IMR-90 (cell line): Measurements from ENCODE around the gene THNSL1. TPM values are rescaled to one million over a fixed set of nuclear protein-coding genes. Genes with fewer than 3 reads are reported as not detected.

Source experiments
- ATAC-seq: fragments of 200-7000 bp; cut with Tn5 transposase; 2 replicates; pipeline ENCODE4 v1.9.1; 2020; ENCODE audit warnings: low read depth, mild to moderate bottlenecking, moderate library complexity
- BruUV-seq: library from RNA; stranded (reverse); fragments of 400-500 nt; replicated peaks from 2 replicates; lab custom pipeline; 2021; lab: Mats Ljungman, UMichigan
- CTCF ChIA-PET: fragments of 300-600 bp; formaldehyde crosslinking; extraction: SDS; loops from one replicate; lab custom pipeline; 2021; ENCODE audit warnings: antibody characterized with exemption; lab: Yijun Ruan, JAX
- POLR2A ChIA-PET: fragments of 300-600 bp; sonication (Branson Sonifier 250); formaldehyde crosslinking; loops from one replicate; lab custom pipeline; 2022; ENCODE audit warnings: antibody characterized with exemption; ENCODE audit not compliant: unreplicated experiment; lab: Charles Lee
- DNase-seq: peaks from one replicate; pipeline ENCODE4 v3.0.0; 2013
- H2AFZ ChIP-seq: replicated peaks from 2 replicates; pipeline ENCODE3; 2013; ENCODE audit warnings: low read length, mild to moderate bottlenecking; ENCODE audit not compliant: poor library complexity
- H2AK5ac ChIP-seq: 2 replicates; pipeline ENCODE4 v1.6.1; 2013; ENCODE audit warnings: low read depth, low read length, inconsistent platforms
- H2AK9ac ChIP-seq: replicated peaks from 2 replicates; pipeline ENCODE3; 2013; ENCODE audit warnings: mild to moderate bottlenecking, low read depth, low read length, moderate library complexity; ENCODE audit not compliant: poor library complexity
- H2BK120ac ChIP-seq: 2 replicates; pipeline ENCODE4 v1.6.1; 2013; ENCODE audit warnings: low read depth, low read length, inconsistent platforms
- H2BK15ac ChIP-seq: 3 replicates; pipeline ENCODE4 v1.6.1; 2013; ENCODE audit warnings: low read depth, low read length, inconsistent platforms
- H2BK20ac ChIP-seq: 2 replicates; pipeline ENCODE4 v1.6.1; 2013; ENCODE audit warnings: low read depth, mild to moderate bottlenecking, inconsistent platforms, low read length, moderate library complexity
- H2BK5ac ChIP-seq: 2 replicates; pipeline ENCODE4 v1.6.1; 2013; ENCODE audit warnings: mild to moderate bottlenecking, low read depth, low read length, inconsistent platforms; ENCODE audit not compliant: poor library complexity, severe bottlenecking
- H3K14ac ChIP-seq: replicated peaks from 2 replicates; pipeline ENCODE4 v1.6.1; 2013; ENCODE audit warnings: low read depth, low read length, inconsistent platforms
- H3K18ac ChIP-seq: 2 replicates; pipeline ENCODE4 v1.6.1; 2013; ENCODE audit warnings: low read depth, low read length, control low read depth
- H3K23ac ChIP-seq: 2 replicates; pipeline ENCODE4 v1.6.1; 2013; ENCODE audit warnings: low read depth, low read length, inconsistent platforms
- H3K27ac ChIP-seq: 2 replicates; pipeline ENCODE4 v1.5.1; 2013; ENCODE audit warnings: mild to moderate bottlenecking, control low read depth, low read length; ENCODE audit not compliant: insufficient read depth
- H3K27me3 ChIP-seq: 2 replicates; pipeline ENCODE4 v1.6.1; 2013; ENCODE audit warnings: low read length; ENCODE audit not compliant: control insufficient read depth, insufficient read depth
- H3K36me3 ChIP-seq: 2 replicates; pipeline ENCODE4 v1.6.1; 2013; ENCODE audit warnings: low read length, mixed read lengths; ENCODE audit not compliant: control insufficient read depth, insufficient read depth
- H3K4ac ChIP-seq: 2 replicates; pipeline ENCODE4 v1.6.1; 2013; ENCODE audit warnings: low read depth, low read length, inconsistent platforms
- H3K4me1 ChIP-seq: 2 replicates; pipeline ENCODE4 v1.6.1; 2013; ENCODE audit warnings: low read length, mixed read lengths; ENCODE audit not compliant: control insufficient read depth, insufficient read depth
- H3K4me2 ChIP-seq: 2 replicates; pipeline ENCODE4 v1.6.1; 2013; ENCODE audit warnings: low read depth, mild to moderate bottlenecking, control low read depth, low read length, moderate library complexity
- H3K4me3 ChIP-seq: 2 replicates; pipeline ENCODE4 v1.5.1; 2013; ENCODE audit warnings: low read depth, mild to moderate bottlenecking, control low read depth, low read length, moderate library complexity; ENCODE audit not compliant: insufficient read depth
- H3K56ac ChIP-seq: 2 replicates; pipeline ENCODE4 v1.6.1; 2013; ENCODE audit warnings: low read length, inconsistent platforms; ENCODE audit not compliant: insufficient read depth; ENCODE audit errors: extremely low read depth
- H3K79me1 ChIP-seq, 2 experiments: 2 replicates each; pipeline ENCODE4 v1.6.1; 2013; ENCODE audit warnings: low read length in 2 of 2, inconsistent platforms in 1 of 2, low read depth in 1 of 2
- H3K9ac ChIP-seq: 2 replicates; pipeline ENCODE4 v1.6.1; 2013; ENCODE audit warnings: low read depth, low read length, control low read depth
- H3K9me1 ChIP-seq: 2 replicates; pipeline ENCODE4 v1.6.1; 2013; ENCODE audit warnings: low read length, inconsistent platforms; ENCODE audit not compliant: insufficient read depth
- H3K9me3 ChIP-seq: 2 replicates; pipeline ENCODE4 v1.6.1; 2013; ENCODE audit warnings: low read length; ENCODE audit not compliant: control insufficient read depth, insufficient read depth
- H4K20me1 ChIP-seq: 2 replicates; pipeline ENCODE4 v1.6.1; 2013; ENCODE audit warnings: low read length, inconsistent platforms; ENCODE audit not compliant: insufficient read depth
- H4K5ac ChIP-seq: 2 replicates; pipeline ENCODE4 v1.6.1; 2013; ENCODE audit warnings: mild to moderate bottlenecking, low read depth, low read length, control low read depth
- H4K8ac ChIP-seq, 2 experiments: 2 replicates each; pipeline ENCODE4 v1.6.1; 2013; ENCODE audit warnings: low read depth in 2 of 2, low read length in 2 of 2, control low read depth in 1 of 2, inconsistent platforms in 1 of 2
- H4K91ac ChIP-seq: 2 replicates; pipeline ENCODE4 v1.6.1; 2013; ENCODE audit warnings: low read depth, low read length, inconsistent platforms; ENCODE audit not compliant: insufficient read depth
- RFX5 ChIP-seq: IDR thresholded peaks from 2 replicates; pipeline ENCODE4 v1.8.0; 2012; ENCODE audit warnings: low read depth, mild to moderate bottlenecking, low read length, moderate library complexity
- WGBS, 2 experiments: methylation state at CpG; one replicate each; pipeline versions ENCODE4 v1.1.5 to v1.1.7; 2013; ENCODE audit warnings: missing lambda C conversion rate in 2 of 2; ENCODE audit not compliant: insufficient read length in 1 of 2; ENCODE audit errors: extremely low coverage in 2 of 2; 5-methylcytosine and 5-hydroxymethylcytosine counted together
- dilution Hi-C: fragments of 300-500 bp; cut with HindIII; formaldehyde crosslinking; loops from one replicate; pipeline ENCODE4 v1.14.3; 2018; ENCODE audit warnings: low sequenced_read_pairs; ENCODE audit not compliant: unreplicated experiment
- in situ Hi-C: fragments of 300-500 bp; cut with MboI; formaldehyde crosslinking; loops from 3 replicates; pipeline ENCODE4 v1.14.3; 2019; ENCODE audit warnings: low sequenced_read_pairs, inconsistent platforms, mixed read lengths
- intact Hi-C: fragments of 100-400 bp; cut with micrococcal nuclease; formaldehyde crosslinking; loops from 2 replicates; pipeline ENCODE4 v1.10.0; 2022
- polyA plus RNA-seq, 3 experiments: library from polyadenylated mRNA; depleted of rRNA; stranded (reverse); fragments of >200 nt; gene quantifications; 2 replicates each; pipeline ENCODE4 v1.2.3, GENCODE V29; 2012; ENCODE audit warnings: low replicate concordance in 1 of 3
- total RNA-seq: library from RNA; depleted of rRNA; stranded (reverse); fragments of >200 nt; gene quantifications from 2 replicates; pipeline ENCODE4 v1.2.3, GENCODE V29; 2012

The THNSL1 gene
- total and polyA plus RNA-seq, 2 of the 4 experiments (the other 2 are of a cell fraction): 1.3 to 2.0 TPM

GRCh38 chr10:25023278-25023677, 6.9 kb downstream of the THNSL1 start:
- in situ Hi-C loops: no loop called here

More at GRCh38 chr10:25023278-25023677, 6.9 kb downstream of the THNSL1 start:
- no peaks in the 10 kb centered on the region for H3K27me3 ChIP-seq
- no peaks in the 10 kb centered on the region for H3K9me1 ChIP-seq
- no peaks in the 10 kb centered on the region for H3K9me3 ChIP-seq
- no peak for ATAC-seq
- no peak overlapping the region for H3K18ac ChIP-seq
- no peak overlapping the region for H3K4me2 ChIP-seq
- H3K56ac ChIP-seq: no peak overlapping the region
- POLR2A ChIA-PET: no interaction called here
- H2BK20ac ChIP-seq: no peak overlapping the region
- H3K36me3 ChIP-seq: no peaks in the 10 kb centered on the region
- no peak overlapping the region for H3K4ac ChIP-seq
- H4K8ac ChIP-seq: no peak overlapping the region
- H4K20me1 ChIP-seq: no peaks in the 10 kb centered on the region
- H2BK15ac ChIP-seq: no peak overlapping the region
- H4K5ac ChIP-seq: no peak overlapping the region
- TF ChIP-seq RFX5: no peak
- no peaks in the 10 kb centered on the region for H3K4me1 ChIP-seq
- no peak overlapping the region for H2BK120ac ChIP-seq
- WGBS, 2 experiments: no CpG with 5 or more reads among the region's 3 CpGs
- H3K27ac ChIP-seq: no peak overlapping the region
- H2AFZ ChIP-seq: no peak overlapping the region
- dilution Hi-C loops: no loop called here
- no peak for DNase-seq
- no peak overlapping the region for H2BK5ac ChIP-seq
- H2AK5ac ChIP-seq: no peak overlapping the region
- no peak overlapping the region for H3K23ac ChIP-seq
- H3K4me3 ChIP-seq: no peak overlapping the region
- H3K79me1 ChIP-seq: no peaks in the 10 kb centered on the region
- no peak overlapping the region for H2AK9ac ChIP-seq
- CTCF ChIA-PET: no interaction called here
- intact Hi-C loops: no loop called here
- H3K14ac ChIP-seq: no peak overlapping the region
- no TSS peak for BruUV-seq
- no peak overlapping the region for H3K9ac ChIP-seq
- no peak overlapping the region for H4K91ac ChIP-seq
